Astrocyte (in vitro differentiated cells and primary cell): ENCODE data around the gene ENO3. TPM values are rescaled to one million over a fixed set of nuclear protein-coding genes. Genes with fewer than 3 reads are reported as not detected.

Experiments used
- DNase-seq: peaks from one replicate; pipeline ENCODE4 v3.0.0-alpha.2; 2010; ENCODE audit warnings: low read depth
- FAIRE-seq: peaks from 2 replicates; lab custom pipeline; 2011; peaks lifted over from hg19 to GRCh38; lab: Jason Lieb, UNC
- H2AFZ ChIP-seq: 2 replicates; pipeline ENCODE4 v1.6.0; 2012; ENCODE audit warnings: low read depth, low read length, inconsistent platforms
- H3K27ac ChIP-seq: 2 replicates; pipeline ENCODE4 v1.5.1; 2011; ENCODE audit warnings: low read depth, low read length, inconsistent platforms
- H3K27me3 ChIP-seq: 2 replicates; pipeline ENCODE4 v1.6.0; 2011; ENCODE audit warnings: low read length, inconsistent platforms; ENCODE audit not compliant: insufficient read depth
- H3K36me3 ChIP-seq: 2 replicates; pipeline ENCODE4 v1.5.1; 2011; ENCODE audit warnings: low read length, inconsistent platforms; ENCODE audit not compliant: insufficient read depth
- H3K4me1 ChIP-seq: 2 replicates; pipeline ENCODE4 v1.5.1; 2011; ENCODE audit warnings: low read length, inconsistent platforms; ENCODE audit not compliant: insufficient read depth
- H3K4me2 ChIP-seq: 2 replicates; pipeline ENCODE4 v1.6.0; 2012; ENCODE audit warnings: low read length, inconsistent platforms
- H3K4me3 ChIP-seq: 2 replicates; pipeline ENCODE4 v1.5.1; 2011; ENCODE audit warnings: low read depth, mild to moderate bottlenecking, low read length, inconsistent platforms; ENCODE audit not compliant: insufficient read depth
- H3K79me2 ChIP-seq: 2 replicates; pipeline ENCODE4 v1.6.0; 2012; ENCODE audit warnings: mild to moderate bottlenecking, low read length, inconsistent platforms; ENCODE audit not compliant: insufficient read depth
- H3K9ac ChIP-seq: 2 replicates; pipeline ENCODE4 v1.6.0; 2012; ENCODE audit warnings: mild to moderate bottlenecking, low read length, inconsistent platforms
- H3K9me3 ChIP-seq: 2 replicates; pipeline ENCODE4 v1.5.1; 2012; ENCODE audit warnings: low read depth, mild to moderate bottlenecking, low read length, inconsistent platforms; ENCODE audit not compliant: insufficient read depth
- H4K20me1 ChIP-seq: 2 replicates; pipeline ENCODE4 v1.6.0; 2012; ENCODE audit warnings: low read length, inconsistent platforms; ENCODE audit not compliant: insufficient read depth
- H3K27ac Mint-ChIP-seq: one replicate; pipeline ENCODE4 v1.8.0; 2021; ENCODE audit warnings: mild to moderate bottlenecking, mixed read lengths; ENCODE audit not compliant: unreplicated experiment
- H3K27me3 Mint-ChIP-seq: one replicate; pipeline ENCODE4 v1.8.0; 2021; ENCODE audit warnings: low read depth, mixed read lengths; ENCODE audit not compliant: unreplicated experiment
- H3K36me3 Mint-ChIP-seq: one replicate; pipeline ENCODE4 v1.8.0; 2021; ENCODE audit warnings: low read depth, mixed read lengths; ENCODE audit not compliant: unreplicated experiment
- H3K4me1 Mint-ChIP-seq: one replicate; pipeline ENCODE4 v1.8.0; 2021; ENCODE audit warnings: low read depth, mixed read lengths; ENCODE audit not compliant: unreplicated experiment
- H3K4me3 Mint-ChIP-seq: one replicate; pipeline ENCODE4 v1.8.0; 2021; ENCODE audit warnings: mild to moderate bottlenecking, moderate library complexity, mixed read lengths; ENCODE audit not compliant: unreplicated experiment
- H3K9me3 Mint-ChIP-seq: one replicate; pipeline ENCODE4 v1.8.0; 2021; ENCODE audit warnings: mild to moderate bottlenecking, mixed read lengths; ENCODE audit not compliant: unreplicated experiment
- EZH2 ChIP-seq: IDR thresholded peaks from 2 replicates; pipeline ENCODE4 v1.6.1; 2012; ENCODE audit warnings: mild to moderate bottlenecking, low read length, inconsistent platforms; ENCODE audit not compliant: insufficient read depth
- total RNA-seq: library from RNA; stranded (reverse); gene quantifications from 2 replicates; pipeline ENCODE4 v1.2.1, GENCODE V29; 2021
- TF ChIP-seq, protein P1 (sequence below): IDR thresholded peaks from 2 replicates; pipeline ENCODE4 v1.5.1; 2011; ENCODE audit warnings: low read depth, mild to moderate bottlenecking, inconsistent platforms, low read length, moderate library complexity; ENCODE audit not compliant: insufficient read depth

The ENO3 gene
- total RNA-seq, 1 donor from 2014 or later: 20.4 TPM

DNA sequence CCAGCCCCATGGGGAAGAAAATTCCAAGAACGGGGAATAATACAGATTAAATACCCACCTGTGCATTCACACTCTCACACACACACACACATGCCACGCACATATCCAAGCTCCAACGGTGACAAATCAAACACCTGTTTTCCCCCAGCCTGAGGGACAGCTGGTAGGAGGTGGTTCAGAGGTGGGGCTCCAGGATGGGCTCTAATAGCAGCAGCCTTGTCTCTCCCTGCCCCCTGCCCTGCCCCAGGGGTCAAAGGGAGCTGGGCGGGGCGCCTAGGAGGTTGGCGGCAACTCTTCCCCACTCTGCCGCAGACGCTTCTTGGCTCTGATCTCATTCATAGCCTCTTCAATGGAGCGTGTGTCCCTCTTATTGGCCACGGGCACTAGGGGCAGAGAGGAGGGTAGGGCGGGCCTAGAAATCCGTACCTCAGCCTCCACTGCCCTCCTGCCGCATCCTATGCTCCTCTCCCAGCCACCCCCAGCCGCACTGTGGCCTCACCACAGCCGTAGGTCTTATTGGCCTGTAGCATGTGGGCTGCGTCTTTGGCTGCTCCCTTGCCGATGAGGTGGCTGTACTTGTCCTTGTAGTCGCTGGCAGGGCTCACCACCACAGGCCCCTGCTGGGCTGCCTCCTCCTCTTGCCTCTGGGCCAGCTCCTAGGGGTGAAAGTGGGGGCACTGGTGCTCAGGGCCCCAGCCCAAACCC lies 8.5 kb downstream of the ENO3 start:
- no peaks in the 10 kb centered on the region for H3K27me3 ChIP-seq
- Mint-ChIP-seq H3K9me3 (no peaks in the 10 kb centered on the region), H3K36me3 (peaks cover 24% of the 10 kb centered on the region), H3K4me3 (no peak overlapping the region), H3K27me3 (no peaks in the 10 kb centered on the region), H3K4me1 (no peaks in the 10 kb centered on the region), H3K27ac (no peak overlapping the region)
- no peak for TF ChIP-seq EZH2
- TF ChIP-seq, protein P1, sequence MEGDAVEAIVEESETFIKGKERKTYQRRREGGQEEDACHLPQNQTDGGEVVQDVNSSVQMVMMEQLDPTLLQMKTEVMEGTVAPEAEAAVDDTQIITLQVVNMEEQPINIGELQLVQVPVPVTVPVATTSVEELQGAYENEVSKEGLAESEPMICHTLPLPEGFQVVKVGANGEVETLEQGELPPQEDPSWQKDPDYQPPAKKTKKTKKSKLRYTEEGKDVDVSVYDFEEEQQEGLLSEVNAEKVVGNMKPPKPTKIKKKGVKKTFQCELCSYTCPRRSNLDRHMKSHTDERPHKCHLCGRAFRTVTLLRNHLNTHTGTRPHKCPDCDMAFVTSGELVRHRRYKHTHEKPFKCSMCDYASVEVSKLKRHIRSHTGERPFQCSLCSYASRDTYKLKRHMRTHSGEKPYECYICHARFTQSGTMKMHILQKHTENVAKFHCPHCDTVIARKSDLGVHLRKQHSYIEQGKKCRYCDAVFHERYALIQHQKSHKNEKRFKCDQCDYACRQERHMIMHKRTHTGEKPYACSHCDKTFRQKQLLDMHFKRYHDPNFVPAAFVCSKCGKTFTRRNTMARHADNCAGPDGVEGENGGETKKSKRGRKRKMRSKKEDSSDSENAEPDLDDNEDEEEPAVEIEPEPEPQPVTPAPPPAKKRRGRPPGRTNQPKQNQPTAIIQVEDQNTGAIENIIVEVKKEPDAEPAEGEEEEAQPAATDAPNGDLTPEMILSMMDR: no peak
- H3K9ac ChIP-seq: no peak overlapping the region
- H4K20me1 ChIP-seq: peaks cover 4% of the 10 kb centered on the region
- no peak overlapping the region for H3K27ac ChIP-seq
- no peaks in the 10 kb centered on the region for H3K9me3 ChIP-seq
- FAIRE-seq: no peak
- H3K79me2 ChIP-seq: no peaks in the 10 kb centered on the region
- H3K36me3 ChIP-seq: peaks cover 8% of the 10 kb centered on the region
- no peak overlapping the region for H3K4me2 ChIP-seq
- no peaks in the 10 kb centered on the region for H3K4me1 ChIP-seq
- H2AFZ ChIP-seq: no peak overlapping the region
- no peak for DNase-seq
- no peak overlapping the region for H3K4me3 ChIP-seq

DNA sequence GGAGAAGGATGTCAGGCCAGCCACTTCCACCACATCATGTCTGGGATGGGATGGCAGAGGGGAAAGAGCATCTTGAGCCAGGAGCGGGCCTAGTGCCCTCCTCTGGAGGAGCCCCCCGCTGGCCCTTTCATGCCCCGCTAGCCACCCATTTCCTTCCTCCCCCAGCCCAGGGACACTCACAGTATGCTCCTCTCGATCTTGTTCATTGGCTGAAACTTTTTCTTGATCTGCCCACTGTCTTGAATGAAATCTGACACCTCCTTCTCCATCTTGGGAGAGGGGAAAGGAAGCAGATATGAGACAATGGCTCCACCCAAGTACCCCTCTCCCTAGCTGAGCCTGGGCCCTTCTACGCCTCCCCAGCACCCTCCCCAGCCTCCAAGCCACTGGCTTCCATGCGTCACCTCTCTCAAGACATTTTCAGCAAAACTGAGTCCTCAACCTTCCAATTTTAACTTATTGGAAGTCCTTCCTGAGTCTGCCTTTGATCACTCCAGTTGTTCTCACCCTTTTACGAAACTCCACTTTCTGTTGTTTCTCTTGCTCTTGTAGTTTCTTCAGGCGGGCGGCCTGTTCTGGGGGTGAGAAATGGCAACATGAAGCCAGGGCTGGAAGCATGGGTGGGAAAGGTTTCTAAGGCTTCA lies 9.5 kb downstream of the ENO3 start:
- Mint-ChIP-seq H3K27ac (peak overlapping the region; percentile 8), H3K36me3 (peaks cover 27% of the 10 kb centered on the region), H3K9me3 (peaks cover 3% of the 10 kb centered on the region), H3K27me3 (no peaks in the 10 kb centered on the region), H3K4me3 (no peak overlapping the region), H3K4me1 (peaks cover 3% of the 10 kb centered on the region)
- Histone ChIP-seq H3K27me3 (no peaks in the 10 kb centered on the region), H3K27ac (no peak overlapping the region), H4K20me1 (peaks cover 5% of the 10 kb centered on the region), H3K9me3 (no peaks in the 10 kb centered on the region), H2AFZ (no peak overlapping the region), H3K4me3 (no peak overlapping the region), H3K9ac (no peak overlapping the region), H3K4me2 (no peak overlapping the region), H3K4me1 (no peaks in the 10 kb centered on the region), H3K79me2 (peaks cover 5% of the 10 kb centered on the region), H3K36me3 (peaks cover 8% of the 10 kb centered on the region)
- no peak for FAIRE-seq
- no peak for DNase-seq
- no peak for TF ChIP-seq EZH2
- TF ChIP-seq, protein P1: no peak
